A673 (cell line): Measurements from ENCODE around the gene NCAPG. TPM values are rescaled to one million over a fixed set of nuclear protein-coding genes. Genes with fewer than 3 reads are reported as not detected.

Experiments
- BruUV-seq: library from RNA; stranded (reverse); fragments of 400-500 nt; replicated peaks from 2 replicates; lab custom pipeline; 2021; lab: Mats Ljungman, UMichigan
- CTCF ChIA-PET: fragments of 300-600 bp; sonication (Branson Sonifier 250); formaldehyde crosslinking; loops from one replicate; lab custom pipeline; 2022; ENCODE audit warnings: antibody characterized with exemption; lab: Charles Lee
- POLR2A ChIA-PET: fragments of 300-600 bp; sonication (Branson Sonifier 250); formaldehyde crosslinking; loops from one replicate; lab custom pipeline; 2022; ENCODE audit warnings: antibody characterized with exemption; ENCODE audit not compliant: low non-redundant PET; lab: Charles Lee
- DNase-seq: peaks from one replicate; pipeline ENCODE4 v3.0.0-alpha.2; 2015; ENCODE audit warnings: low spot score
- H3K27ac ChIP-seq: fragments of 200-600 bp; sonication (generic); 2 replicates; pipeline ENCODE4 v1.5.1; 2016; ENCODE audit warnings: mixed run types, low read depth, mild to moderate bottlenecking, mixed read lengths, antibody characterized with exemption, low read length; ENCODE audit not compliant: poor library complexity, severe bottlenecking
- H3K27me3 ChIP-seq: fragments of 200-600 bp; sonication (generic); replicated peaks from 2 replicates; pipeline ENCODE4 v1.6.1; 2017; ENCODE audit warnings: mixed run types, low read depth, mild to moderate bottlenecking, mixed read lengths, antibody characterized with exemption, low read length; ENCODE audit not compliant: insufficient read depth, poor library complexity
- H3K36me3 ChIP-seq: fragments of 200-600 bp; sonication (generic); 2 replicates; pipeline ENCODE4 v1.6.1; 2016; ENCODE audit warnings: mixed run types, mild to moderate bottlenecking, mixed read lengths, antibody characterized with exemption, low read length; ENCODE audit not compliant: insufficient read depth, poor library complexity, severe bottlenecking
- H3K4me1 ChIP-seq: fragments of 200-600 bp; sonication (generic); 2 replicates; pipeline ENCODE4 v1.6.1; 2017; ENCODE audit warnings: mixed run types, mild to moderate bottlenecking, mixed read lengths, antibody characterized with exemption, low read length; ENCODE audit not compliant: insufficient read depth, poor library complexity, severe bottlenecking
- H3K4me3 ChIP-seq: fragments of 200-600 bp; sonication (generic); 2 replicates; pipeline ENCODE4 v1.5.1; 2016; ENCODE audit warnings: low read depth, mixed run types, mild to moderate bottlenecking, mixed read lengths, low read length; ENCODE audit not compliant: poor library complexity, severe bottlenecking
- H3K9me3 ChIP-seq: fragments of 200-600 bp; sonication (generic); 2 replicates; pipeline ENCODE4 v1.6.1; 2016; ENCODE audit warnings: mixed run types, low read depth, mild to moderate bottlenecking, mixed read lengths, antibody characterized with exemption, low read length; ENCODE audit not compliant: poor library complexity, severe bottlenecking
- CTCF ChIP-seq: fragments of 300-800, 200-600 bp; sonication (generic); conservative IDR thresholded peaks from 2 replicates; pipeline ENCODE4 v1.5.1; 2017; ENCODE audit warnings: low read depth, mild to moderate bottlenecking, antibody characterized with exemption, low read length, moderate library complexity, mixed read lengths
- EZH2 ChIP-seq: fragments of 200-600 bp; sonication (generic); IDR thresholded peaks from 2 replicates; pipeline ENCODE4 v1.6.1; 2017; ENCODE audit warnings: borderline replicate concordance, low read depth, mild to moderate bottlenecking, mixed read lengths, antibody characterized with exemption, low read length; ENCODE audit not compliant: poor library complexity, severe bottlenecking
- intact Hi-C: fragments of 100-400 bp; cut with micrococcal nuclease; formaldehyde crosslinking; loops from one replicate; pipeline ENCODE4 v1.10.0; 2022; ENCODE audit not compliant: unreplicated experiment
- total RNA-seq: library from RNA; stranded (reverse); gene quantifications from 2 replicates; pipeline ENCODE4 v1.2.3, GENCODE V29; 2021

NCAPG gene
- total RNA-seq, 1 experiment from 2014 or later: 105 TPM

- TF ChIP-seq CTCF: no peak
- TF ChIP-seq EZH2: no peak
- Histone ChIP-seq H3K27ac (no peak overlapping the region), H3K4me1 (peaks cover 16% of the 10 kb centered on the region), H3K4me3 (no peak overlapping the region), H3K9me3 (no peaks in the 10 kb centered on the region), H3K27me3 (no peaks in the 10 kb centered on the region), H3K36me3 (peaks cover 81% of the 10 kb centered on the region)
- CTCF ChIA-PET: no interaction called here
- intact Hi-C loops: loop anchor here (5.0 kb wide), 1 partner anchor 776 kb away; no protein-coding TSS in a partner anchor
- BruUV-seq: no TSS peak
- DNase-seq: no peak
- POLR2A ChIA-PET: no interaction called here
Measured at GRCh38 chr4:17816142-17816541, 5.4 kb downstream of the NCAPG start.

DNA sequence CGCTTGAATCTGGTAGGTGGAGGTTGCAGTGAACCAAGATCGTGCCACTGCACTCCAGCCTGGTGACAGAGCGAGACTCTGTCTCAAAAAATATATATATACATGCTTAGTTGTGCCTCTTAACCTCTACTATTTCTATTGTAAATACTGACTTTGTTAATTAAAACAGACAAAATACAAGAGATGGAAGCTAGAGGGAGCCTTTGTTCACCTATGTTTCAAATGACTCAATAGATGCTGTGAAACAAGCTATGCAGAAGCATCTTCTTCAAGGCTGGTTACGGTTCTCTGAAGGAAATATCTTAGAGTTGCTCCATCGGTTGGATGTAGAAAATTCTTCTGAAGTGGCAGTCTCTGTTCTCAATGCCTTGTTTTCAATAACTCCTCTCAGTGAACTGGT, 6.2 kb downstream of the NCAPG start:
- no peaks in the 10 kb centered on the region for H3K27me3 ChIP-seq
- no peak overlapping the region for H3K4me3 ChIP-seq
- ChIA-PET POLR2A (no interaction called here), CTCF (interaction anchor here (0.9 kb wide), 1 partner anchor 11 kb away, joined by 28 read pairs; no protein-coding TSS in a partner anchor)
- intact Hi-C loops: loop anchor here (5.0 kb wide), 1 partner anchor 775 kb away; no protein-coding TSS in a partner anchor
- DNase-seq: peak; percentile 65
- H3K4me1 ChIP-seq: peaks cover 16% of the 10 kb centered on the region
- peaks cover 89% of the 10 kb centered on the region for H3K36me3 ChIP-seq
- BruUV-seq: no TSS peak
- TF ChIP-seq EZH2: no peak
- TF ChIP-seq CTCF: peak; percentile 60
- H3K9me3 ChIP-seq: no peaks in the 10 kb centered on the region
- H3K27ac ChIP-seq: no peak overlapping the region

DNA sequence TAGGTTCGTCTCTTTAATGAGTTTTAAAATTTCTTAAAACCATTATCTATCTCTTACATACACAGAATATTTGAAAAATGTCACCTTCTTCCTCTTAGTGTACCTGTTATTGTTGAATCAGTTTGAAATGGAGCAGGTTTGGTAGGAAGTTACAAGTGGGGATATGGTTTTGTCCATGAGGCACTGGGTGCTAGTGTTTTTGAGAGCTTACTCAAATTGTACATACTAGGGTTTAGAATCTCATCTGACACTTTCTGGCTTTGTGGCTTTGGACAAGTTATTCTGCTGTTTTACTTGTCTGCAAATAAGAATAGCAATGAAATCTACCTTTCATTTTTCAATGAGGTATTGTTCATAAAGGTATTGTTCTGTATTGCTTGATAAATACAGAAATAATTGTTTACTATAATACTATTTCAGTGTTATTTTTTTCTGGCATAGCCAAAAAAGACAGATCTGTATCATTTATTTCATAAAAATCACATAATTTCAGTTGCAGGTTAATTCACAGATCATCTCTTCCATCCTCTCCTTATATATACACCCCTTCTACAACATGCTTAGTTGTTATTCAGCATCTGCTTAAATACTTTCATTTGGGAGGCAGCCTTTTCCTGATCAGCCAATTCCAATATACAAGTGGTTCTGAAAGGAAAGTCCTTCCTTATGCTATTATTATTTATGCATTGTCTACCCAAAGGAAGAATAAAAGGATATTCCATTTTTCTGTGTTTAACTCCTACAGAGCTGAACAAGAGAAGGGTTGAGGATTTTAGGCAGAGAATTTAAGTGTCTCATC, 13.3 kb downstream of the NCAPG start:
- intact Hi-C loops: no loop called here
- no peak for TF ChIP-seq EZH2
- TF ChIP-seq CTCF: no peak
- no peaks in the 10 kb centered on the region for H3K9me3 ChIP-seq
- BruUV-seq: no TSS peak
- H3K36me3 ChIP-seq: peaks cover 97% of the 10 kb centered on the region
- no peaks in the 10 kb centered on the region for H3K4me1 ChIP-seq
- ChIA-PET CTCF (no interaction called here), POLR2A (no interaction called here)
- H3K4me3 ChIP-seq: no peak overlapping the region
- no peak for DNase-seq
- H3K27me3 ChIP-seq: no peaks in the 10 kb centered on the region
- H3K27ac ChIP-seq: no peak overlapping the region
